NCI-H2171 treated with DMSO at 0.1 percent for 48 hours (cell line): ENCODE results near the gene PPP6R1.

Source experiments
- DNase-seq: peaks from one replicate; lab custom pipeline; 2025; lab: John Stamatoyannopoulos, UW

PPP6R1 gene

GRCh38 chr19:55279770-55280643 is 21.2 kb upstream of the PPP6R1 start, which contains the start of gene HSPBP1:
Gene HSPBP1 (minus strand): TSS chr19:55280110. CDS start chr19:55279608, 502 bp downstream.
- peak; percentile 98 for DNase-seq

DNA sequence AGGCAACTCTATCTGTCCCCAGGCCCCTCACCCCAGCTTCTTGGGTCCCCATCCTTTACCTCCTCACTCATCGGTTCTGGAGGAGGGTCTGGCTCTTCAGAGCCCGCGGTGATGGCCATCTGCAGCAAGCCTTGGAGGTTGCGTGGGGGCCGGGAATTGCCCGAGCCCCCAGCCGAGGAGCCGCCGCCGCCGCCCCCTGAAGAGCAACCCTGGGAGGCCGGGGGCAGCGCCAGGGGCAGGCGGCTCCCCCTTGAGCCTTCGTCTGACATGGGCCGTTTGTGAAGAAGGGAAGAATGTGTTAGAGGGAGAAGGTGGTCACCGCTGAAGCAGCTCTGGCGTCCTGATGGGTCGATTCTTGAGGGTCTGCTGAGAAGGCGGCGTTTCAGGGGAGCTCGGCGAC is 20.5 kb upstream of the PPP6R1 start:
- DNase-seq, result no peak

DNA sequence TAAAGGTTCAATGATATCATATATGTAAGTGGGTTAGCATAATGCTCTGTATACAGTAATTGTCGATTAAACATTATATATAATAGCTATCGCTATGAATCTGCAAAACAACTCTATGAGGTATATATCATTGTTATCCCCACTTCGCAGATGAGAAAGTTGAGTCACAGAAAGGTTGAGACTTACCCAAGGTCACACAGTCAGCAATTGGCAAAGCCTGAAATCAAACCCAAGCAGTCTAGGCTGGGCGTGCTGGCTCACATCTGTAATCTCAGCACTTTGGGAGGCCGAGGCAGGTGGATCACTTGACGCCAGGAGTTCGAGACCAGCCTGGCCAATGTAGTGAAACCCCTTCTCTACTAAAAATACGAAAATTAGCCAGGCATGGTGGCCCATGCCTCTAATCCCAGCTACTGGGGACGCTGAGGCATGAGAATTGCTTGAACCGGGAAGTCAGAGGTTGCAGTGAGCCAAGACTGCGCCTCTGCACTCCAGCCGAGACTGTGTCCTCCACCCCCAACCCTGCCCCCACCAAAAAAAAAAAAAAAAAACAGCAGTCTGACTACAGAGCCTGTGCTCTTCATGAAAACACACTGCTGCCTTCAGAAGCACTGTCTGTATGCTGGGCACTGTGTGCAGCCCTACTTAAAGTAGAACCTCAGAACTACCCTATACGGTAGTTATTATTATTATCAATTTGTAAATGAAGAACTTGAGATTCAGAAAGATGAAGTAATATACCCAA is 19.7 kb upstream of the PPP6R1 start:
- no peak for DNase-seq

GRCh38 chr19:55277494-55277893 is 18.7 kb upstream of the PPP6R1 start:
- no peak for DNase-seq

- DNase-seq, result no peak
These were observed 18.1 kb upstream of the PPP6R1 start for GRCh38 chr19:55276720-55277430.

GRCh38 chr19:55275851-55276719 is 17.3 kb upstream of the PPP6R1 start:
- DNase-seq, result no peak

DNA sequence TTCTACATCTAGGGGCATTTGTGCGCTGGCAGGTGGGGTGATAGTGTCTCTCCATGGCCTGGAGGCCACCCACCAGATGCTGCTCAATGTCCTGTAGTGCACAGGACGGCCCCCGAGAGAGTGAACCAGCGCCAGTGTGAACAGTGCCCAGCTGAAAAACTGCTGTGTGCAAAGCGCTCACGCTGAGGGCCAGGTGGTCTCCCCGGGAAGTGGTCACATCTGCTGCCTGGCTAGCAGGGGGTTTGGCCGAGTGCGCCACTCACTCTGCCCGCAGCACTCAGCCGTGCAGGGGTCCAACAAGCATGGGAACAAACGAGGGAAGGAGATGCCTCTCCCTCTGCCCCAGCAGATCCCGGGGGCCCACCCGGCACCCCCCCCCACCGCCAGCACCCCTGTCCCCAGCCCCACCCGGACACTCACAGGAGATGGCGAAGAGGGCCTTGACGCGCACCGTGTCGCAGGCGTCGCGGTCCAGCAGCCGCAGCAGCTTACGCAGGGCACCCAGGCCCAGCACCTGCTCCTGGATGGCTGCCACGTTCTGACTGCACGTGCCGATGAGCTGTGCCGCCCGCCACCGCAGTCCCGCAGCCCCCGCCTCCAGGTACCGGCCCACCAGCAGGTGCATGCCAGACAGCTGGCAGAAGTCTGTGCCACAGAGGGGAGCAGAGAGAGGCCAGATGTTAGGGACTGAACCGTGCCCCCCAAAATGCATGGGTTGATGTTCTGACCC is 15.3 kb upstream of the PPP6R1 start:
- DNase-seq, result no peak

- no peak for DNase-seq
These were observed 13.3 kb upstream of the PPP6R1 start for GRCh38 chr19:55272142-55272541.

DNA sequence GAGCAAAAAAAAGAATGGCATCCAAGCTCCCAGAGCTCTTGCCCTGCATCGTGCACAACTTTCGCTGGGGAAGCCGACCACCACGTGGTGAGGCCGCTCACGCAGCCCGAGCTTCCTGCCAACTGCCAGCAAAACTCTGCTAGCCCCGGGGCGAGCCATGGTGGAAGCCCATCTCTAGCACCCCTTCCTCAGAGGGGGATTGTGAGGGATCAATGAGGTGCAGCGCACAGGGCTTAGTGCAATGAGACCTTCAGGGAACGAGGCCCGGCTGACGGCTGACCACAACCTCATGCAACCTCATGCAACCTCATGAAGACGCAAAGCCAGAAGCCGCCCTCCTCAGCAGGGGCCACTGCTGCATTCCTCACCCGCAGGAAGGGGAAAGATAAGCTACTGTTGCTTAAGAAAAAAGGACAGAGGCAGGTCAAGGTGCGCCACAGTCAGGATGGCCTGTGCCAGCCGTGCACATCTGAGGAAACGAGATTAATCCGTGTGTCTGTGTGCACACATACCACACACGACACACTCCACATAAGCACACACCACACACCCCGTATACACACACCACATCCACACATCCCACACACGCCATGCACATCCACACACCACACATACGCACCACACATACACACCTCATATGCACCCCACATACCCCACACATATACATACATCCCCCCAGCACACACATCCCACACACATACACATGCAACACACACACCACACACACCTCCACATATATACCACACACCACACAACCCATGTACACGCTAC is 11.5 kb upstream of the PPP6R1 start:
- DNase-seq, result no peak

- DNase-seq, result no peak
These were observed 10.5 kb upstream of the PPP6R1 start for GRCh38 chr19:55269299-55269698.

- no peak for DNase-seq
These were observed 8.0 kb upstream of the PPP6R1 start for GRCh38 chr19:55266840-55267239.

GRCh38 chr19:55266404-55266803 is 7.6 kb upstream of the PPP6R1 start:
- DNase-seq, result no peak

DNA sequence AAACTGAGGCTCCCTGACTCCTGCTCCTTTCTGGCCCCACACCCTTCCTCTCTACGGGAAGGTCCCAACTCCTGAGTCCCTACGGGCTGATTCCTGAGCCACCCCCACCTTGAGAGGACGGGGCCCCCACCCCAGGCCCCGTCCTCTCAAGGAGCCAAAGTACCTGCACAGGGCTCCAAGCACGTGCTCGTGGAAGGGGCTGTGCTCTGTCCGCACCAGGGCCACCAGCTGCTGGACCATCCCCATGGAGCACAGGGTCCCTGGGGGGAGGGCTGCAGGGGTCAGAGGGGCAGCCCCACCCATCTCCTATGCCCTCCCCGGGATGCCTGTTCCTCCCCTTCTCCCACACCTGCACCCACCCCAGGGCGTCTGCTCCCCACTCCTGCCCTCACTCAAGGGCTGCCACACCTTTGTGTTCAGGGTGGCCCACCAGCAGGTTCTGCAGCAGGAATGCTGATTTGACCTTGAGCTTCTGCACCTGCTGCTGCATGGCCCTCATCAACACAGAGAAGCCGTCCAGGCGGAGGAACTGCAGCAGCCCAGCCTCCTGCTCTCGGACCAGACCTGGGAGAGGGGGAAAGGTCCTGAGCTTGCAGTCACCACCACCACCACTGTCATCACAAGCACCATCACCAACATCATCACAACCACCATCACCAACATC is 7.0 kb upstream of the PPP6R1 start:
- no peak for DNase-seq

DNA sequence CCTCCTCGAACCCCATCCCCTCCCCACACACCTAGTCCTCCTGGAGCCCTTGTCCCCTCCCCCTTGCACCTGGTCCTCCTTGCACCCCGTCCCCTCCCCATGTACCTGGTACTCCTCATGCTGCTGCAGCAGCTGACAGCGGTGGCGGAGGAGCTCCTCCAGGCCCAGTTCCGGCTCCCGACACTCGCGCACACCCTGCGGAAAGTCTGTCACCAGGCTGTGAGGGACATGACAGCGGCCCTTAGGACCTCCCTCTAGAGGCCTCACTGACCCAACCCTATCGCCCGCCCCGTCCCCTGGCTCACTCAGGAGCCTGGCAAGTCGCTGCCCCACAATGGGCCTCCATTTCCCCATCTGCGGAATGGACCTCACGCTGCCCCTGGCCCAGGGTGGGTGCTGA is 6.4 kb upstream of the PPP6R1 start:
- no peak for DNase-seq

DNA sequence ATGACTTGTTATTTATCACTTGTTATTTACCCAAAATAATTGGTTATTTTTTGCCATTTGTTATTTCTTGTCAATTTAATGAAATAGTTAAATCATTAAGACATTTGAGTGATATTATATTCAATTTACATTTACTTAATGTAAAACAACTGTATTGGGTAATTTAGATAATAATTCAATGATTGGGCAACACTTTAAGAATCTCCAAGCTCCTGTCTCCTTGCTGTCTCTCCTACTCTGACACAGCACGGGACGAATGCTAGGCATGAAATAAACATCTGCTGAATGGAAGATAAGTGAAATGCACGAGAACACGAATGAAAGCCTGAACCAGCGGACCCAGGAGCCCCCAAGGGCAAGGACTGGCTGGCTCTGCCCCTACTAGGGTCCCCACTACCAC is 5.7 kb upstream of the PPP6R1 start:
- DNase-seq, result no peak

DNA sequence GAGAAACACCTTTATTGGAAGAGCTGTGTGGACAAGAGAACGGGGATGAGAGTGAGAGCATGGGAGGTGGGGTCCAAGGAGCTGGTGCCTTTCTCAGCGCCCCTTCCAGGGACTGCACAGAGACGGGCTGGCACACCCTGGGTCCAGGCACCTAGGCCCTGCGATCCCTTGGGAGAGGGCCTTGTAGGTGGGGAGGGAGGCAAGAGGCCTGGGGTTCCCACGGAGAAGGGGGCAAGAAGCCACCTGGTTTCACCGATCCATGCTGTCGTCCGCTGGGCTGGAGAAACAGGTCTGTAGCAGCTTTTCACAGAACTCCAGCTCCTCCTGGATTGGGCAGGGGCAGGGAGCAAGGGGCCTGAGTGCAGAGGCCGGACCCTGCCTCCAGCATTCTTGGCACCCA is 3.5 kb upstream of the PPP6R1 start:
- DNase-seq, result no peak

DNA sequence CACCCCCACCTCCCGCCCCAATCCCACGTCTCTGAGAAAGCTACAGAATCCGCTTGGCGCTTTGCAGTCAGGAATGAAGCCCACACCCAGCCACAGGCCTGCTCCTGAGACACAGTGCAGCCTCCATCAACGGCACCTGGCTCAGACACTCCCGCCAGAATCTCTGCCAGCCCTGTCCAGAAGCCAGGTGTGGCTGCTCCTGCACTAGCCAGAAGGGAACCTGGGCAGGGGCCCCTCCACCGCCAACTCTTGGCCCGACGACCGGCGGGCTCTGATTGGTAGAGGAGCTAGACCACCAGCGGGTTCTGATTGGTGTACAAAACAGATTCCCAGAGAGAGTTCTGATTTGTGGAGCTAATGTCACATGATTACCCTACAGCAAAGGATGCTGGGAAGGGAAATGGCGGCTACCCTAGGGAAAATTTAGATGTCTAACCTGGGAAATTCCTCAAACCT is 2.9 kb upstream of the PPP6R1 start:
- peak; percentile 98 for DNase-seq

GRCh38 chr19:55259540-55260210 is 858 bp upstream of the PPP6R1 start:
- DNase-seq, result peak; percentile 16

- DNase-seq, result no peak
These were observed 365 bp downstream of the PPP6R1 start for GRCh38 chr19:55258476-55258827.
